Caki2 (cell line): Measurements from ENCODE around the gene TPM3. TPM values are rescaled to one million over a fixed set of nuclear protein-coding genes. Genes with fewer than 3 reads are reported as not detected.
"Not testable (repeated sequence)": the region's sequence is repeated elsewhere in the genome, so short reads cannot be mapped to it uniquely, and the experiment has no call there.

Experiments used
- DNase-seq: peaks from one replicate; pipeline ENCODE4 v3.0.0-alpha.2; 2015; ENCODE audit warnings: low read depth
- in situ Hi-C: cut with HindIII; loops from 2 replicates; pipeline ENCODE4 v1.10.0; 2016; ENCODE audit warnings: low sequenced_read_pairs, low pct_unique_long_range_greater_than_20kb, mixed read lengths
- total RNA-seq: library from RNA; depleted of rRNA; stranded (reverse); fragments of >200 nt; shearing (Covaris generic); gene quantifications from 2 replicates; pipeline ENCODE4 v1.2.3, GENCODE V29; 2014; ENCODE audit warnings: low replicate concordance; rRNA removed

TPM3 gene
- total RNA-seq, 1 experiment from 2014 or later = 631 TPM

DNA sequence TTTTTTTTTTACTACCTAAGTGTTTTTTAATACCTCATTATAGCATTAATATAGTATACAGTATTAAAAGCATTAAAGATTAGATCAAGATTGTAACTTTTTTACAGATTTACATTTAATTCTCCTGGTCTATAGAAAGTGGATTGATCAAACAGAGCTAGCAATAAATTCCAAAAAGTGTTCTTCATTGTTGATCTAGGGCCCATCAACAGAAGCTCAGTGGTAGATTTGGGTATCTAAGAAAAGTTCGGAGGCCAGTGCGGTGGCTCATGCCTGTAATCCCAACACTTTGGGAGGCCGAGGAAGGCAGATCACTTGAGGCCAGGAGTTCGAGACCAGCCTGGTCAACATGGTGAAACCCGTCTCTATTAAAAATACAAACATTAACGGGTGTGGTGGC lies 49.5 kb downstream of the TPM3 start:
- in situ Hi-C loops = no loop called here
- DNase-seq = no peak

DNA sequence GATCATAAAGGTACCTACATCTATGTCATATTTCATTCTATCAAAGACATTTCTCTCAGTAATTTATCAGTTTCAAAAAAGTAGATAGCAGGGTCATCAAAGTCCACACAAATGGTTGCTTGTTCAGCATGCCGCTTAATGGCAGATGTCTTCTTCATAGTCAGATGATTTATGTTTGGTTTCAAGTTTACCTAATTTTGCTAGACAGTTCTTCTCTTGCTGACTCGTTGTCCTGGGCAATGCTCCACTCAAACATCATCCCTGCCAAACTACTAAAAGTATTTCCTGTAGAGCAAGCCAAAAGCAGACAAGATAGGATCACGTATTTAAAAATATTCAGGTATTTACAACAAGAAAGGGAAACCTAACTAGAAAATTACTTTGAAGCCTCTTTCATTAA lies 50.7 kb downstream of the TPM3 start:
- in situ Hi-C loops = no loop called here
- DNase-seq = no peak

DNA sequence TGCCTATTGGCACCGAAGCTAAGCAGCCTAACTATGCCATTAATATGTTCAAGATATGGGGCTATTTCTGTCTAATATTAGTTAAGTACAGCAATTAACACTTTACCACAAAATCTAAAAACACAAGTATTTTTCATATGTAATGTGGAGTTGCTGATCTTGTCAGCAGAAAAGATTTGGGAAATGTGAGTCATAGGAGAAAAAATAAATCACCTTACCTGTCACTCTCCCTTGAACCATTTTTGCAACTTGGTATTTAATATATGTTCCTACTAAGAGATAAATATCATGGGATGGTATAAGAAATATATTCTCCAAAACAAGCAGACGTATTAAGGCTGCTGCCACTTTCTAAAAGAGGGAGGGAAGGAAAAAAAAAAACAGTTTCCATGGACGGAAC lies 54.0 kb downstream of the TPM3 start:
- DNase-seq = no peak
- in situ Hi-C loops = no loop called here

DNA sequence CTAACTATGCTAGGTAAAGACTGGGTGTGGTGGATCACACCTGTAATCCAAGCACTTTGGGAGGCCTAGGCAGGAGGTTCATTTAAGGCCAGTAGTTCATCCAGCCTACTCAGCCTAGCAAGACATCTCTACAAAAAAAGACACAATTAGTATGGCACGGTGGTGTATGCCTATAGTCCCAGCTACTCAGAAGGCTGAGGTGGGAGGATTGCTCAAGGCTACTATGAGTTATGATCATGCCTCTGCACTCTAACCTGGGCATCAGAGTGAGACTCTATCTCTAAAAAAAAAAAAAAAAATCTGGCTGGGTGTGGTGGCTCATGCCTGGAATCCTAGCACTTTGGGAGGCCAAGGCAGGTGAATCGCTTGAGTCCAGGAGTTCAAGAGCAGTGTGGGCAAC lies 58.6 kb downstream of the TPM3 start:
- DNase-seq = no peak
- in situ Hi-C loops = no loop called here

DNA sequence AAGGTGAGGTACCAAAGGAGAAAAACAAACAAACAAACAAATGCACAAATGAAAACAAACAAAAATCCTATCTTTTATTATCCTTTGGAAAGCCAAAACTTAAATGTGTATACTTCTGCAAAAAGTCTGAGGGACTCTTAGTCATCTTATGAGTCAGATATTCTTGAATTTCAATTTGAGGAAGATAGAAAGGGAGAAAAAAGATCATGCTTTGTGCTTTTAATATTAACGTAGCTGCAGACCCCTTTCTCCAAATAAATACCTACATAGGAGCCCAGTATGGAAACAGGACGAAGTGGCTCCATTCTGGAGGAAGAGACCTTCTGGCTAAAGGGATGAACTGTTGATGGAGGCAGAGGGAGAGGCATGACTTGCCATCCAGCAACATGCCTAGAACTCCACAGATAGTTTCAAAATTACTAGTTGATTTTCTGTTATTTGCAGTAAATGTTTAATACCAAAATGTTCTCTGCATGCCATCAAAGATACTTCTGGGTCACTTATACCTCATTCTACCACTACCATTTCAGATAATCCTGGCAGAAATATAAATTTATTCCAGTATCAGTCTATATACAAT lies 62.4 kb downstream of the TPM3 start:
- no peak for DNase-seq
- in situ Hi-C loops = no loop called here

DNA sequence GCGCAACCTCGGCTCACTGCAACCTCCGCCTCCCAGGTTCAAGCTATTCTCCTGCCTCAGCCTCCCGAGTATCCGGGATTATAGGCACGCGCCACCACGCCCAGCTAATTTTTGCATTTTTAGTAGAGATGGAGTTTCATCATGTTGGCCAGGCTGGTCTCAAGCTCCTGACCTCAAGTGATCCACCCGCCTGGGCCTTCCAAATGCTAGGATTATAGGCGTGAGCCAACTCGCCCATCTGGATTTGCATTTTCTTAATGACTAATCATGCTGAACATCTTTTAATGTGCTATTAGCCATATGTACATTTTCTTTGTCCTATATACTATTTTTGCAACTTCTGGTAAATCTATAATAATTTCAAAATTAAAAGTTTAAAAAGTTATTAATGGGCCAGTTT lies 68.7 kb downstream of the TPM3 start:
- DNase-seq, in situ Hi-C loops: not testable (repeated sequence)

DNA sequence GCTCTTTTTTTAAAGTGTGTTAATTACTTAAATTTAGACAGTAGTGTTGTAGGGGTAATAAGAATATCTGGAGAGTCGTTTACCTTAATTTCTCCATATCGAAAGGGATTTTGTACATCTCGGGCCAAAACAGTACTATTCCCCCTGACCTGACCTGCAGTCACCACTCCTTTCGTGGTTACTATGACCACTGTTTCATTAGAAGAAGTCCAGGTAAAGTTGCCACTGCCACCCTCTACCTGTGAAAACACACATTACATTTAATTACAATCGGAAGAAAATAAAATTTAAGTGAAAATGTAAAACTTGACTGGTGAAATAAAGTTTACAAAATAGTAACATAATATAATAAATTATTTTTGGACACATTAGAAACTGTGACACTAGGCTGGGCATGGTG lies 74.3 kb downstream of the TPM3 start:
- no peak for DNase-seq
- in situ Hi-C loops = no loop called here

DNA sequence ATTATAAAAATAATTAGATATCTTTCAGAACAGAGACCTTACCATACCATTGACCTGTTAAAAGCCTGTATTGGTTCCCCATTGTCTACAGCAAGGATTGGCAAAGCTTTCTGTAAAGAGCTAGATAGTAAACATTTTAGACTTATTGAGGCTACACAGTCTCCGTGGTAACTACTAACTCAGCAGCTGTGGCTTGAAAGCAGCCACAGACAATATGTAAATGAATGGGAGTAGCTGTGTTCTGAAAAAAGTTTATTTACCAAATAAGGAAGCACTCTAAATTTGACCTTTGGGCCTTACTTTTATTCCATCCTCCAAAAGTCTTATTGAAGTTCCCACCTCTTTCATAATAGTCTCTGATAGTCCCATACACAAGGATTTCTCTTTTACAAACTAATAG lies 76.7 kb downstream of the TPM3 start:
- in situ Hi-C loops = no loop called here
- no peak for DNase-seq

Other genes with a start within 250 kb of the TPM3 start
- gene DENND4B, start 245.4 kb downstream of the TPM3 start, total RNA-seq = 5.5 and 7.7 TPM in 2 replicates
- gene CRTC2, start 233.5 kb downstream of the TPM3 start, total RNA-seq = 2.2 and 8.7 TPM in 2 replicates
- gene SLC39A1, start 228.6 kb downstream of the TPM3 start, total RNA-seq = 320 and 348 TPM in 2 replicates
- 28.4 and 32.2 TPM in 2 replicates for gene CREB3L4, start 224.2 kb downstream of the TPM3 start, total RNA-seq
- 355 and 416 TPM in 2 replicates for gene JTB, start 214.4 kb downstream of the TPM3 start, total RNA-seq
- 18.3 and 34.7 TPM in 2 replicates for gene RAB13, start 205.8 kb downstream of the TPM3 start, total RNA-seq
- 2,094 and 2,421 TPM in 2 replicates for gene RPS27, start 201.3 kb downstream of the TPM3 start, total RNA-seq
- gene NUP210L, start 37.0 kb downstream of the TPM3 start, total RNA-seq = 0.07 TPM in 1 of 2 replicates, not detected in the other
- not detected in 2 replicates for gene CFAP141, start 14.2 kb upstream of the TPM3 start, total RNA-seq
- gene UBAP2L, start 28.9 kb upstream of the TPM3 start, total RNA-seq = 68.5 and 85.7 TPM in 2 replicates
- gene HAX1, start 80.5 kb upstream of the TPM3 start, total RNA-seq = 139 and 144 TPM in 2 replicates
- not detected in 2 replicates for gene AQP10, start 129.0 kb upstream of the TPM3 start, total RNA-seq
- 32.6 and 41.2 TPM in 2 replicates for gene ATP8B2, start 133.4 kb upstream of the TPM3 start, total RNA-seq
- gene IL6R, start 213.2 kb upstream of the TPM3 start, total RNA-seq = 6.5 and 17.5 TPM in 2 replicates